Uterus (tissue), 4 donors: ENCODE results near the gene RPAP2. TPM values are rescaled to one million over a fixed set of nuclear protein-coding genes. Genes with fewer than 3 reads are reported as not detected.

Experiments used
- DNase-seq, 2 donors: peaks; one replicate each; pipeline ENCODE4 v3.0.0-alpha.2; 2019 to 2020
- H3K27ac ChIP-seq, 2 donors: fragments of 200-600 bp; sonication (generic); 1 replicate in 1 of 2; 2 replicates in 1 of 2; pipeline ENCODE4 v1.5.1; 2016 to 2018
- H3K27me3 ChIP-seq, 2 donors: fragments of 200-600 bp; sonication (generic); one replicate each; pipeline ENCODE4 v1.5.1; 2018 to 2019; ENCODE audit warnings: control low read depth in 1 of 2
- H3K36me3 ChIP-seq, 2 donors: fragments of 200-600 bp; sonication (generic); one replicate each; pipeline ENCODE4 v1.5.1; 2019; ENCODE audit warnings: control low read depth in 1 of 2
- H3K4me1 ChIP-seq, 2 donors: fragments of 200-600 bp; sonication (generic); one replicate each; pipeline ENCODE4 v1.5.1; 2018 to 2019; ENCODE audit warnings: control low read depth in 1 of 2
- H3K4me3 ChIP-seq, 2 donors: fragments of 200-600 bp; sonication (generic); 1 replicate in 1 of 2; 2 replicates in 1 of 2; pipeline ENCODE4 v1.5.1; 2018 to 2019; ENCODE audit warnings: mild to moderate bottlenecking in 1 of 2
- H3K9me3 ChIP-seq, 2 donors: fragments of 200-600 bp; sonication (generic); one replicate each; pipeline ENCODE4 v1.5.1; 2019; ENCODE audit warnings: control low read depth in 1 of 2
- POLR2A ChIP-seq, 2 donors: fragments of 450-650 bp; IDR thresholded peaks; one replicate each; pipeline ENCODE4 v1.6.1; 2016; ENCODE audit warnings: antibody characterized with exemption in 2 of 2, mild to moderate bottlenecking in 1 of 2, moderate library complexity in 1 of 2
- intact Hi-C: fragments of 100-400 bp; cut with DNase I; formaldehyde crosslinking; loops from one replicate; pipeline ENCODE4 v1.15.1; 2023; ENCODE audit warnings: low total_unique reads
- total RNA-seq, 4 donors: library from RNA; depleted of rRNA in 3 of 4; stranded (reverse); fragments of >200 nt in 3 of 4; gene quantifications; one replicate each; pipeline versions ENCODE4 v1.1.0 to v1.2.4, GENCODE V29; 2014 to 2023
- TF ChIP-seq, protein P1 (sequence below), 4 experiments: fragments of 200-600 bp in 2 of 4; fragments of 450-650 bp in 2 of 4; sonication (generic) in 2 of 4; IDR thresholded peaks; one replicate each; pipeline ENCODE4 v1.5.1; 2016 to 2019; ENCODE audit warnings: antibody characterized with exemption in 4 of 4, mild to moderate bottlenecking in 2 of 4, moderate library complexity in 1 of 4
- donor health status: DM: yes; HTN: yes; CAD: no.

Gene RPAP2
- total RNA-seq, 4 donors from 2014 or later, result 7.6 to 131 (median 54.9) TPM

DNA sequence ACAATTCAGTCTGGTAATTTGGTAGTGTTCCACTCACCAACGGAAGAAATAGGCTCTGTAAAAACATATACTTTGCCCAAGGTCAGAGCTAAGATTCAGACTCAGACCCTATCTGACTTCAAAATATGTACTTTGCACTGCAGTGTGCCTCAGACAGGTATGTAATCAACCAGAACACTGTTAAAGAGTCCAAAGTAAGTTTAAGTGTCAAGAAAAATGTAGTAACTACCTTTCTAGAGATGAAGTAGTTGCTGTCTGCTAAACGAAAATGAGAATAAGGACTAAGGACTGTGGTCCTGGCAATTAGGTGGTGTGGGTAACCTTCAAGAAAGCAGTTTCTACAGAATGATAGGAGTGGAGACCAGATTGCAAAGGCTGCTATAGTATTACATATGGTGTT is 61.1 kb downstream of the RPAP2 start:
- Histone ChIP-seq H3K4me3 (no peak overlapping the region), H3K27ac (no peak overlapping the region), H3K27me3 (no peaks in the 10 kb centered on the region), H3K4me1 (no peaks in the 10 kb centered on the region), H3K36me3 (no peaks in the 10 kb centered on the region), H3K9me3 (no peaks in the 10 kb centered on the region)
- no peak for DNase-seq
- no peak for TF ChIP-seq POLR2A (IDR thresholded peaks at IDR 0.05)
- TF ChIP-seq, protein P1, sequence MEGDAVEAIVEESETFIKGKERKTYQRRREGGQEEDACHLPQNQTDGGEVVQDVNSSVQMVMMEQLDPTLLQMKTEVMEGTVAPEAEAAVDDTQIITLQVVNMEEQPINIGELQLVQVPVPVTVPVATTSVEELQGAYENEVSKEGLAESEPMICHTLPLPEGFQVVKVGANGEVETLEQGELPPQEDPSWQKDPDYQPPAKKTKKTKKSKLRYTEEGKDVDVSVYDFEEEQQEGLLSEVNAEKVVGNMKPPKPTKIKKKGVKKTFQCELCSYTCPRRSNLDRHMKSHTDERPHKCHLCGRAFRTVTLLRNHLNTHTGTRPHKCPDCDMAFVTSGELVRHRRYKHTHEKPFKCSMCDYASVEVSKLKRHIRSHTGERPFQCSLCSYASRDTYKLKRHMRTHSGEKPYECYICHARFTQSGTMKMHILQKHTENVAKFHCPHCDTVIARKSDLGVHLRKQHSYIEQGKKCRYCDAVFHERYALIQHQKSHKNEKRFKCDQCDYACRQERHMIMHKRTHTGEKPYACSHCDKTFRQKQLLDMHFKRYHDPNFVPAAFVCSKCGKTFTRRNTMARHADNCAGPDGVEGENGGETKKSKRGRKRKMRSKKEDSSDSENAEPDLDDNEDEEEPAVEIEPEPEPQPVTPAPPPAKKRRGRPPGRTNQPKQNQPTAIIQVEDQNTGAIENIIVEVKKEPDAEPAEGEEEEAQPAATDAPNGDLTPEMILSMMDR (IDR thresholded peaks at IDR 0.05), result no peak
- intact Hi-C loops, result no loop called here

DNA sequence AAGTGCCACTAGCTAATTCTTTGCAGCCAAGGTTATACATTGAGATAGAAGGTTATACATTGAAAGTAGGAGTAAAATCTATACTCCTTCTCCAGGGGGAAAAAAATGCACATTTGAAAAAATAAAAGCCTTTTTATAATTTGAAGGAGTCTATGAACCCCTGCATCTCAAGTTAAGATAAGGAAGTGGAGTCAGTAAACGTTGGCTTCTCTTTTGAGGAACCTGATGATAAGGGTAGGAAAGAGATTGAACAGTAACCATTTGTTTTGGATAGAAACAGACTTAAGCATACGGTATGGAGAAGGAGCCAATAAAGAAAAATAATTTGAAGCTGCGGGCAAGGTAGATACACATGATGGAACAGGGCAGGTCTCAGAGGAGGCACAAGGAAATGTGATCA is 64.1 kb downstream of the RPAP2 start:
- no peak for TF ChIP-seq POLR2A (IDR thresholded peaks at IDR 0.05)
- TF ChIP-seq, protein P1 (IDR thresholded peaks at IDR 0.05), result no peak
- Histone ChIP-seq H3K4me3 (no peak overlapping the region), H3K4me1 (no peaks in the 10 kb centered on the region), H3K27ac (no peak overlapping the region), H3K9me3 (no peaks in the 10 kb centered on the region), H3K27me3 (no peaks in the 10 kb centered on the region), H3K36me3 (no peaks in the 10 kb centered on the region)
- intact Hi-C loops, result no loop called here
- DNase-seq, result no peak

DNA sequence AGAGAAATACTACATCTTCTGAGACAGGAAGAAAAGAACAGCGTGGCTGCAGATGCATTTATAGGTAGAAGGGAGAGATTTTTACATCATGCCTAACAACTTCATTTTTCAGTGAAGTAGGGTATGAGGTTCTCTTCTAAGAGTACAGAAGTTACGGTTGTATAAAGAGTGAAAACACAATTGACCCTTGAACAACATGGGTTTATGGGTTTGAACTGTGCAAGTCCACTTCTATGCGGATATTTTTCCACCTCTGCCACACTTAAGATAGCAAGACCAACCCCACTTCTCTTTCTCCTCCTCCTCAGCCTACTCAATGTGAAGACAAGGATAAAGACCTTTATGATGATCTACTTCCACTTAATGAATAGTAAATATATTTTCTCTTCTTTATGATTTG is 64.5 kb downstream of the RPAP2 start:
- H3K4me1 ChIP-seq, result no peaks in the 10 kb centered on the region
- H3K27me3 ChIP-seq, result no peaks in the 10 kb centered on the region
- H3K4me3 ChIP-seq, result no peak overlapping the region
- no peak overlapping the region for H3K27ac ChIP-seq
- TF ChIP-seq, protein P1 (IDR thresholded peaks at IDR 0.05), result no peak
- no peak for TF ChIP-seq POLR2A (IDR thresholded peaks at IDR 0.05)
- intact Hi-C loops, result no loop called here
- no peaks in the 10 kb centered on the region for H3K36me3 ChIP-seq
- no peak for DNase-seq
- no peaks in the 10 kb centered on the region for H3K9me3 ChIP-seq

DNA sequence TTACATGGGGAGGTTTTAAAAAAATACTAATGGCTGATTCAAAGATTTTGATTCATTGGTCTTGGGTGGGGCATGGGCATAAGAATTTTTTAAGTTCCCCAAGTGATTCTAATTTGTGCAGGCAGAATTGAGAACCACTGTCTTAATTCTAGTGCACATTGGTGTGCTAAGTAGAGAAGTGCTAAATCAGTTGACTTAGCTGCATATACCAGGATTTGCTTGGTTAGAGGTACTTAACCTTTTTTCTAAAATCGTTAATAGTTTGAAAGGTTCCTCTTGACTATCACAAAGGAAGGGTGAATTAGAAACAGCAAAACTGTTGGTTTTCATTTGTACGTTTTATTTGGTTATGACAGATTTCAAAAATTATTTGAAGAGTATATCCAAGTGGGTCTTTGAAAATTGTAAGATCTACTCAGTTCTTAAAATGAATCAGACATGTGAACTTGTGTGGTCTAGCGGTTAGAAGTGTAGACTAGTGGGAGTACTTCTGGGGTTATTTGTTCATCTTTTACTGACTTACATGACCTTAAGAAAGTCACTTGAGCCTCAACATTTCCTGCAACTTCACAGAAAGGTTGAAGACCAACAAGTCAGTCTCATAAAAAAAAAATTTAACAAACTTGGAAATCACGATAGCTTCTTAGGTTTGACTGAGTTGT is 66.7 kb downstream of the RPAP2 start:
- no peaks in the 10 kb centered on the region for H3K4me1 ChIP-seq
- H3K27me3 ChIP-seq, result no peaks in the 10 kb centered on the region
- no peak overlapping the region for H3K4me3 ChIP-seq
- no peak for DNase-seq
- no peaks in the 10 kb centered on the region for H3K9me3 ChIP-seq
- no peak overlapping the region for H3K27ac ChIP-seq
- no peaks in the 10 kb centered on the region for H3K36me3 ChIP-seq
- intact Hi-C loops, result no loop called here
- TF ChIP-seq, protein P1 (IDR thresholded peaks at IDR 0.05), result no peak
- TF ChIP-seq POLR2A (IDR thresholded peaks at IDR 0.05), result no peak

DNA sequence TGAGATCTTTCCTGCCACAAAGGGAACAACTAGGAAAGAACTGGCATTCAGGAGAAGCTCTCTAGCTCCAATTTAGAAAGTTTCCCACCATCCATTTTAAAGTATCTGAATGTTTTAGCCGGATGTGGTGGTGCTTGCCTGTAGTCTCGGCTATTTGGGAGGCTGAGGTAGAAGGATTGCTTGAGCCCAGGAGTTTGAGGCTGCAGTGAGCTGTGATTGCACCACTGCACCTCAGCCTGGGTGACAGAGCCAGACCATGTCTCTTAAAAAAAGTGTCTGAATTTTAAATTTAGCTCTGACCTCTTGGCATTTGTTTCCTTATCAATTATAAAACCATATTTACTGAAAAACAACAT is 67.2 kb downstream of the RPAP2 start:
- Histone ChIP-seq H3K36me3 (no peaks in the 10 kb centered on the region), H3K27me3 (no peaks in the 10 kb centered on the region), H3K27ac (no peak overlapping the region), H3K4me1 (no peaks in the 10 kb centered on the region), H3K9me3 (no peaks in the 10 kb centered on the region), H3K4me3 (no peak overlapping the region)
- TF ChIP-seq, protein P1 (IDR thresholded peaks at IDR 0.05), result no peak
- TF ChIP-seq POLR2A (IDR thresholded peaks at IDR 0.05), result no peak
- intact Hi-C loops, result no loop called here
- no peak for DNase-seq
